Common myeloid progenitor, CD34-positive (primary cell): ENCODE results near the gene PGPEP1.

Experiments used
- CTCF ChIA-PET: fragments of 350-600 bp; sonication (Branson Sonifier 250); formaldehyde crosslinking; loops from one replicate; lab custom pipeline; 2021; ENCODE audit warnings: antibody characterized with exemption; lab: Charles Lee
- POLR2A ChIA-PET: fragments of 350-600 bp; sonication (Branson Sonifier 250); formaldehyde crosslinking; loops from one replicate; lab custom pipeline; 2021; ENCODE audit warnings: antibody characterized with exemption; lab: Charles Lee
- DNase-seq, 3 donors: peaks; one replicate each; pipeline versions ENCODE4 v3.0.0 to v3.0.0-alpha.2; 2013
- H3K27ac ChIP-seq, 2 experiments: 1 replicate in 1 of 2; 2 replicates in 1 of 2; pipeline ENCODE4 v1.7.0; 2013; ENCODE audit warnings: inconsistent platforms in 2 of 2, low read length in 2 of 2, mild to moderate bottlenecking in 2 of 2, low read depth in 1 of 2, moderate library complexity in 1 of 2; ENCODE audit not compliant: severe bottlenecking in 2 of 2, insufficient read depth in 1 of 2, poor library complexity in 1 of 2
- H3K27me3 ChIP-seq, 5 experiments: replicated peaks in 2 of 5; 1 replicate in 3 of 5; 2 replicates in 2 of 5; pipeline versions ENCODE4 v1.6.1 to v1.7.0; 2013; ENCODE audit warnings: low read length in 4 of 5, mild to moderate bottlenecking in 2 of 5, moderate library complexity in 2 of 5, inconsistent platforms in 1 of 5; ENCODE audit not compliant: insufficient read depth in 5 of 5, control insufficient read depth in 4 of 5
- H3K36me3 ChIP-seq, 4 experiments: 1 replicate in 2 of 4; 2 replicates in 2 of 4; pipeline versions ENCODE4 v1.6.1 to v1.7.0; 2013; ENCODE audit warnings: low read length in 3 of 4, control low read depth in 1 of 4, mild to moderate bottlenecking in 1 of 4; ENCODE audit not compliant: control insufficient read depth in 4 of 4, insufficient read depth in 4 of 4
- H3K4me1 ChIP-seq, 4 experiments: 1 replicate in 3 of 4; 2 replicates in 1 of 4; pipeline versions ENCODE4 v1.6.1 to v1.7.1; 2013; ENCODE audit warnings: low read length in 3 of 4, mild to moderate bottlenecking in 3 of 4, control low read depth in 1 of 4, inconsistent platforms in 1 of 4, moderate library complexity in 1 of 4; ENCODE audit not compliant: control insufficient read depth in 4 of 4, insufficient read depth in 4 of 4; ENCODE audit errors: control extremely low read depth in 1 of 4
- H3K4me3 ChIP-seq, 7 experiments: 1 replicate in 4 of 7; 2 replicates in 3 of 7; pipeline versions ENCODE4 v1.5.1 to v1.7.0; 2013; ENCODE audit warnings: mild to moderate bottlenecking in 7 of 7, low read length in 6 of 7, moderate library complexity in 6 of 7, inconsistent platforms in 2 of 7, low read depth in 2 of 7, control low read depth in 1 of 7; ENCODE audit not compliant: insufficient read depth in 4 of 7, control insufficient read depth in 1 of 7; ENCODE audit errors: extremely low read depth in 1 of 7
- H3K9me3 ChIP-seq, 5 experiments: 1 replicate in 4 of 5; 2 replicates in 1 of 5; pipeline versions ENCODE4 v1.6.1 to v1.7.1; 2013; ENCODE audit warnings: low read length in 4 of 5, mild to moderate bottlenecking in 2 of 5, inconsistent platforms in 1 of 5, low read depth in 1 of 5, moderate library complexity in 1 of 5; ENCODE audit not compliant: control insufficient read depth in 4 of 5, insufficient read depth in 2 of 5; ENCODE audit errors: control extremely low read depth in 1 of 5
- WGBS: methylation state at CpG from one replicate; pipeline ENCODE4 v1.1.5; 2013; ENCODE audit not compliant: insufficient coverage; 5-methylcytosine and 5-hydroxymethylcytosine counted together

Gene PGPEP1

DNA sequence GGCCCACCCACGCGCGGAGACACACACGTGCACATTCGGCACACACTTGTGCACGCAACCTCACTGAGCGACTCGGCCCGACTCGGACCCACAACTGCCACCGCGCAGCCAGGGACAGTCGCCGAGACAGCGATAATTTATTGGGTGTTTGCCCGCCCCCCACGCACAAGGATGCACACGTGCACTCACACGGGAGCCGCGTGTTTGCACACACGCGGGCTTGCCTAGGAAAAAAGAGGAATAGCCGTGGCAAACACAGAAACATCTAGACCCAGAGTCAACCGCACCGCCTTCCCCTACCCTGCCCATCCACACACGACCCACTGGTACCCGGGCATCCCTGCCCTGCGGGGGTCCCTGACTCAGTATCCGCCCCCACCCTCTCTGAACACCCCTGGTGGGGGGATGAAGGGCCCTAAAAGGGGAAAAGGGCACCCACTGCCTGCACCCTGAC lies 77.7 kb downstream of the PGPEP1 start:
- POLR2A ChIA-PET = interaction anchor here (0.9 to 2.9 kb wide), 6 partner anchors 10 to 137 kb away, joined by 3 to 16 read pairs (median 4); partner anchors contain the start of gene JUND
- H3K27me3 ChIP-seq = no peaks in the 10 kb centered on the region
- H3K4me3 ChIP-seq = peak overlapping the region in 3 of 7 experiments; percentile 5 to 70 (median 69)
- peak overlapping the region in 1 of 2 experiments; percentile 56 for H3K27ac ChIP-seq
- CTCF ChIA-PET = interaction anchor here (0.9 to 3.4 kb wide), 10 partner anchors 10 to 137 kb away, joined by 3 to 11 read pairs (median 8); partner anchors contain the start of gene JUND
- DNase-seq = peak in 1 of 3 donors; percentile 52
- H3K4me1 ChIP-seq = peaks cover 3 to 85% (median 78%) of the 10 kb centered on the region in 4 experiments
- no peaks in the 10 kb centered on the region for H3K9me3 ChIP-seq
- H3K36me3 ChIP-seq = peaks cover 0 to 10% (median under 1%) of the 10 kb centered on the region in 4 experiments
- WGBS = 0% methylated on average over 18 of the region's 30 CpGs

DNA sequence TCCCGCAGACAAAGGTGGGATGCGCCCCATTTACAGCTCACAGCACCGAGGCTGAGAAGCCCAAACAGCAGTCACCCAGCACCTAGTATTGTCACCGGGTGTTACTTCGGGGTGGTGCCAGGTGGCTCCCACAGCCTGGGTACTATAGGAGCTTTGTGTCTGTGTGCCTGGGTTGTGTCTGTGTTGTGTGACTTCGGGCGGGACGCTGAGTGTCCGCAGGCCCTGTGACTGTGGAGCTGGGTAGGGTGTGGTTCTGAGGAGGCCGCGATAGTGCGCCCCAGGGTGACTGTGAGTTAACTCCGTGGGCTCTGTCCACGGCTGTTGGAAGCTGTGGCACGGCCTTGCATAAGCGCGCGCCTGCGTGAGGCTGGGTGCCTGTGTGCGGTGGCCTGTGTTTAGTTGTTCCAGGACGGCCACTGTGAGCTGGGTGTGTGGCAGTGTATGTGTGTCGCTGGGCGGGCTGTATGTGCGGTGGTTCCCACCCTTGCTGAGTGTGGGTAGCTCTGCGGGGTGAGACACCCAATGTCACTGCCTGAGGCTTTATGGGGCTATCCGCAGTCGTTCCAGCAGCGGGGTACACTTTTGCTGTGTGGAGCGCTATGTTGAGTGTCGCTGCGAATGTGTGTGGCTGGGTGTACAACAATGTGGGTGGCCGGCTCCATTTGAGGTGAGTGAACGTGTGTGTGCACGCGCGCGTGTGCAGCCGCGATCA lies 78.2 kb downstream of the PGPEP1 start:
- ChIA-PET CTCF (interaction anchor here (0.6 to 3.4 kb wide), 13 partner anchors 10 to 924 kb away, joined by 3 to 11 read pairs (median 4); partner anchors contain the start of genes GDF15 and JUND), POLR2A (interaction anchor here (0.6 to 2.9 kb wide), 5 partner anchors 10 to 138 kb away, joined by 3 to 16 read pairs (median 4); partner anchors contain the start of gene JUND)
- Histone ChIP-seq H3K4me3 (peak overlapping the region in 5 of 7 experiments; percentile 19 to 77 (median 70)), H3K4me1 (peaks cover 3 to 82% (median 78%) of the 10 kb centered on the region in 4 experiments), H3K9me3 (no peaks in the 10 kb centered on the region), H3K27me3 (no peaks in the 10 kb centered on the region), H3K36me3 (peaks cover 0 to 12% (median under 1%) of the 10 kb centered on the region in 4 experiments), H3K27ac (peak overlapping the region in 1 of 2 experiments; percentile 56)
- 14% methylated on average over 29 of the region's 39 CpGs for WGBS
- peak in 2 of 3 donors; percentile 72 to 83 for DNase-seq

DNA sequence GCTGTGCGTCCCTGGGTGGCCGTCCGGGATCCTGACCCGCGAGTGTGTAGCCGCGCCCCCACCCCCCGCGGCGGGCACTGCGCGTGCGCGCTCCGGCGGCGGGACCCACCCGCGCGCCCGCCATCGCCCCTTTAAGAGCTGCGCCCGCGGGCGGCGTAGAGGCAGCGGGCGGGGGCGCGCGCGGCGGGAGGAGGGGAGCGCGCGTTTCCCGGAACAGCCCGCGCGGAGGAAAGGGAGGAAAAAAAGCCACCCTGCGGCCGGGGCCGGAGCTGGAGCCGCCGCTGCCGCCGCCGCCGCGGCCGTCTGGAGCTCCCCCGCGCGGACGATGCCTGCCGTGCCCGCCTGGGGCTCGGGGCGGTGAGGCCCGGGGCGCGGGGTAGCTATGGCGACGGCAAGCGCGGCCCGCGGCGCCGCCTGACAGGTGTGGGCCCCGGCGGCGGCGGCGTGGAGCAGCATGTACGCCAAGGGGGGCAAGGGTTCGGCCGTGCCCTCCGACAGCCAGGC lies 78.8 kb downstream of the PGPEP1 start, which contains the start of gene SSBP4:
Gene SSBP4, plus strand, starts transcription at position 204 of the 504 bp plus-strand sequence. Its CDS starts 251 bp downstream, at position 455.
- WGBS = 0% methylated on average over 50 of the region's 80 CpGs
- H3K4me1 ChIP-seq = peaks cover 3 to 82% (median 74%) of the 10 kb centered on the region in 4 experiments

More for the DNA sequence above, 78.8 kb downstream of the PGPEP1 start, which contains the start of gene SSBP4:
- ChIA-PET CTCF (interaction anchor here (0.6 to 3.4 kb wide), 12 partner anchors 8 to 925 kb away, joined by 3 to 9 read pairs (median 3); partner anchors contain the start of genes GDF15 and JUND), POLR2A (interaction anchor here (0.6 to 2.4 kb wide), 4 partner anchors 10 to 40 kb away, joined by 3 to 10 read pairs (median 4); no protein-coding TSS in a partner anchor)
- DNase-seq = peak; percentile 68 to 89 (median 85)
- Histone ChIP-seq H3K4me3 (peak within 1 kb of the TSS; percentile 24 to 77 (median 65)), H3K9me3 (no peaks in the 10 kb centered on the region), H3K36me3 (peaks cover 0 to 12% (median under 1%) of the 10 kb centered on the region in 4 experiments), H3K27ac (peak within 1 kb of the TSS in 1 of 2 experiments; percentile 56), H3K27me3 (no peaks in the 10 kb centered on the region)
